Measurements from ENCODE around the gene SGMS1. TPM values are rescaled to one million over a fixed set of nuclear protein-coding genes. Genes with fewer than 3 reads are reported as not detected.

SGMS1 gene
- total and polyA plus RNA-seq, 7 donors, result 3.5 to 81.3 (median 55.7) TPM

DNA sequence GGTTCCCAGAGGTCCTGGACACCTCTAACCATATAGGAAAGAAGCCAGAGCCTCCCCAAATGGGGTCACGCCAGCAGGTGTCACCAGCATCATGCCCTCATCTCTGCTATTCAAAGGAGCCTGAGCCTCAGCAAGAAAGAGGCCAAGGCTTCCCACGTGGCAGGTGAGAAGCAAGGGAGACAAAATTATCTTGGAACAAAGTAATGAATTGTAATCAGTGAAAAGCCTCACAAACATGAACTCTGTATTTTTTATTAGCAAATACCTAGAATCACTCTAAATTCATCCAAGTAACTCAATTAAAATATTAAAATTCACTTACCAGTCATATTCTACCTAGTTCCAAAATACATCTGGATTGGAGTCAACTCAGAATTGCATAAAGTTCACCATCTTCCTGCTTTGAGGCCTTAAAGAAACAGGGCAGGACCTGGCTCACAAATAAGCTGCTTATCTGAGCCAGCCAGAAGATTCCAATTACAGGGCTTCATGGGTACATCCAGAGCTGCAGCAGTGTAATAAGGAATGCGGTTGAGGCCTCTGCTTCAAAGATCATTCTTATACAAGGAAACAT is 68.7 kb downstream of the SGMS1 start:
- no peaks in the 10 kb centered on the region for H3K27me3 ChIP-seq
- 52 to 69% methylated on average over 3 of the region's 3 CpGs for WGBS, 2 donors
- H3K4me1 ChIP-seq, result peaks cover 0 to 78% (median 59%) of the 10 kb centered on the region in 4 donors
- no peak overlapping the region for H3K4me3 ChIP-seq
- intact Hi-C loops (cut with DNase I), result no loop called here
- no peaks in the 10 kb centered on the region for H3K9me3 ChIP-seq
- H3K36me3 ChIP-seq, result no peaks in the 10 kb centered on the region
- TF ChIP-seq POLR2A (IDR thresholded peaks at IDR 0.05) (no peak), EP300 (IDR thresholded peaks at IDR 0.05) (no peak), POLR2AphosphoS5 (IDR thresholded peaks at IDR 0.05) (no peak)
- TF ChIP-seq, protein P1, sequence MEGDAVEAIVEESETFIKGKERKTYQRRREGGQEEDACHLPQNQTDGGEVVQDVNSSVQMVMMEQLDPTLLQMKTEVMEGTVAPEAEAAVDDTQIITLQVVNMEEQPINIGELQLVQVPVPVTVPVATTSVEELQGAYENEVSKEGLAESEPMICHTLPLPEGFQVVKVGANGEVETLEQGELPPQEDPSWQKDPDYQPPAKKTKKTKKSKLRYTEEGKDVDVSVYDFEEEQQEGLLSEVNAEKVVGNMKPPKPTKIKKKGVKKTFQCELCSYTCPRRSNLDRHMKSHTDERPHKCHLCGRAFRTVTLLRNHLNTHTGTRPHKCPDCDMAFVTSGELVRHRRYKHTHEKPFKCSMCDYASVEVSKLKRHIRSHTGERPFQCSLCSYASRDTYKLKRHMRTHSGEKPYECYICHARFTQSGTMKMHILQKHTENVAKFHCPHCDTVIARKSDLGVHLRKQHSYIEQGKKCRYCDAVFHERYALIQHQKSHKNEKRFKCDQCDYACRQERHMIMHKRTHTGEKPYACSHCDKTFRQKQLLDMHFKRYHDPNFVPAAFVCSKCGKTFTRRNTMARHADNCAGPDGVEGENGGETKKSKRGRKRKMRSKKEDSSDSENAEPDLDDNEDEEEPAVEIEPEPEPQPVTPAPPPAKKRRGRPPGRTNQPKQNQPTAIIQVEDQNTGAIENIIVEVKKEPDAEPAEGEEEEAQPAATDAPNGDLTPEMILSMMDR (IDR thresholded peaks at IDR 0.05), result no peak
- no peak for DNase-seq
- peak overlapping the region; percentile 48 to 66 (median 60) for H3K27ac ChIP-seq

DNA sequence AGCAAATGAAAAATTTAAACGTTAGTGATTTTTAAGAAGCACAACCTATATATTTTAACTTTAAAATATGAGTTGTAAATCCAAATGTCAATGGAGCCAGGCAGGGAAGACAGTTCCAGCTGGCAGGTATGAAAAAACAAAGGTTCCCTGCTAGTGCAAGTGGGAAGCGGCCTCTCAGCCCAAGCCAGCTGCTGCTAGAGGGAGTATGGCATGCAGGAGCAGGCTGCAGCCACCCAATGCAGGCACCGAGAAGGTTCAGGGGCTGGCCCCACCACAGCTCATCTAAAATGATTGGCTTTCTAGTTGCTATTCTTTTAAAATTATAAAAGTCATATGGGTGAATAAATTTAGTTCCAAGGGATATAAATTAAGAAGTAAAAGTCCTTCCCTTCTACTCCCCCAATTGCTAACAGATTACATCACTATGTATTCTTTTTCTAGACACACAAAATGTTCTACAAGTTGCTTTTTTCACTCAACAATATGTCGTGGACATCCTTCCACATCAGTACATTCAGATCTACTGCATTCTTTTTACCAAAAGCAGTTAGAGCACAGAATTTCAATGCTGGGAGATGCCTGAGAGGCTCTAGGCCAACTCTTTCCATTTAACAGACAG is 69.3 kb downstream of the SGMS1 start:
- Histone ChIP-seq H3K4me1 (peaks cover 0 to 78% (median 60%) of the 10 kb centered on the region in 4 donors), H3K9me3 (no peaks in the 10 kb centered on the region), H3K27ac (peak overlapping the region; percentile 48 to 66 (median 60)), H3K4me3 (no peak overlapping the region), H3K27me3 (no peaks in the 10 kb centered on the region), H3K36me3 (no peaks in the 10 kb centered on the region)
- WGBS, 2 donors, result 88 to 90% methylated on average over 4 of the region's 4 CpGs
- DNase-seq, result no peak
- no peak for TF ChIP-seq EP300 (IDR thresholded peaks at IDR 0.05)
- TF ChIP-seq, protein P1 (IDR thresholded peaks at IDR 0.05), result no peak
- no peak for TF ChIP-seq POLR2AphosphoS5 (IDR thresholded peaks at IDR 0.05)
- no peak for TF ChIP-seq POLR2A (IDR thresholded peaks at IDR 0.05)
- intact Hi-C loops (cut with DNase I), result no loop called here

DNA sequence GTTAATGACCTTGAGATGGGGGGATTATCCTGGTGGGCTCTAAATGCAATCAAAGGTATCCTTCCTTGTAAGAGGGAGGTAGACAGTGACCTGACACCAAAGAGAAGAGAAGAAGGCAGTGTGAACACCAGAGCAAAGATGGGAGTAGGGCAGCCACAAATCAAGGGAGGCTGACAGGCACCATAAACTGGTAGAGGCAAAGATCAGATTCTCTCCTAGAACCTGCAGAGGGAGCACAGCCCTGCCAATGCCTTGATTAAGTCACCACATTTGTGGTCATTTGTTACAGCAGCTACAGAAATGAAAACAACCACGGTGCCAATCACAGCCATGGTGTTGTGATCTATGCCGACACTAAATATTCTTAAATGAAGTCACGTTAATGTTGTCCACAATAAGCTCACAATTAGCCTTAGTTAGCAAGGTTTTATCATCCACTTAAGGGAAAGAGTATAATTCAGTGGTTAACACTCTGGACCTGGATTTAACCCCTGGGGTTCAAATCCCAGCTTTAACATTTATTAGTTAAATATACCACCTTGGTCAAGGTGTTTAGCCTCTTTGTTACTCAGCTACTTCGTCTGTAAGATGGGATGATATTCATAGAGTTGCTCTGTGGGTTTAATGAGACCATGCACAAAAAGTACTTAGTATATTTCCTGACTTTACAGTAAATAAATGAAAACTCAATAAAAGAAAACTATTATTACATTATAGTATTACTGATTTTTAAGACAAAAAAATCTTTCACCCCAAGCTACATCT is 70.8 kb downstream of the SGMS1 start:
- H3K27me3 ChIP-seq, result no peaks in the 10 kb centered on the region
- H3K9me3 ChIP-seq, result no peaks in the 10 kb centered on the region
- H3K4me1 ChIP-seq, result peaks cover 0 to 63% (median 52%) of the 10 kb centered on the region in 4 donors
- WGBS, 2 donors, result 45 to 70% methylated on average over 4 of the region's 4 CpGs
- H3K4me3 ChIP-seq, result no peak overlapping the region
- H3K36me3 ChIP-seq, result no peaks in the 10 kb centered on the region
- intact Hi-C loops (cut with DNase I), result no loop called here
- no peak for DNase-seq
- peak overlapping the region in 3 of 4 donors; percentile 44 to 66 (median 60) for H3K27ac ChIP-seq
- TF ChIP-seq, protein P1 (IDR thresholded peaks at IDR 0.05), result no peak
- TF ChIP-seq EP300 (IDR thresholded peaks at IDR 0.05) (no peak), POLR2AphosphoS5 (IDR thresholded peaks at IDR 0.05) (no peak), POLR2A (IDR thresholded peaks at IDR 0.05) (no peak)

DNA sequence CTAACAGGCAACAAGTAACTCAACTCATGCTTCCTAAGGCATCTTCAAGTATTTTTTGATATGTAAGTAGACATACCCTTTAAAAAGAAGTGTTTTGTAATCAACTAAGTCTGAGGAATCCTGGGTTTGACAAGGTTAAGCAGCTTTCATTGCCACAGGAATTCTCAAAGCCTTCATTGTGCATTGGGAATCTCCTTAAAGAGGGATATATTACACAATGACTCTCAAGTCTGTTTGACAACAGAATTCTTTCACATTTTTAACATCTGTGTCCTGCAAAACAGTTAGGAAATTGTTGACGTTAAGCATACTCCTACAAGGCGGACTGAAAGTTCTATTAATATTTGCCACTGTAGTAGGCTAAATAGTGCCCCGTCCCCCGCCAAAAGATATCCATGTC is 71.4 kb downstream of the SGMS1 start:
- H3K27ac ChIP-seq, result peak overlapping the region in 3 of 4 donors; percentile 44 to 66 (median 60)
- no peaks in the 10 kb centered on the region for H3K9me3 ChIP-seq
- H3K36me3 ChIP-seq, result no peaks in the 10 kb centered on the region
- H3K27me3 ChIP-seq, result no peaks in the 10 kb centered on the region
- DNase-seq, result no peak
- no peak overlapping the region for H3K4me3 ChIP-seq
- TF ChIP-seq EP300 (IDR thresholded peaks at IDR 0.05) (no peak), POLR2A (IDR thresholded peaks at IDR 0.05) (no peak), POLR2AphosphoS5 (IDR thresholded peaks at IDR 0.05) (no peak)
- TF ChIP-seq, protein P1 (IDR thresholded peaks at IDR 0.05), result no peak
- intact Hi-C loops (cut with DNase I), result no loop called here
- 83 to 85% methylated on average over 4 of the region's 4 CpGs for WGBS, 2 donors
- peaks cover 0 to 56% (median 47%) of the 10 kb centered on the region in 4 donors for H3K4me1 ChIP-seq
